Lower leg skin (tissue), 3 donors: ENCODE results near the gene AURKA.

Experiments
- CTCF ChIP-seq, 3 donors: fragments of 450-650 bp; IDR thresholded peaks; one replicate each; pipeline ENCODE4 v1.5.1; 2016; ENCODE audit warnings: antibody characterized with exemption in 3 of 3, mild to moderate bottlenecking in 3 of 3, moderate library complexity in 2 of 3
- POLR2A ChIP-seq, 2 donors: fragments of 450-650 bp; IDR thresholded peaks; one replicate each; pipeline ENCODE4 v1.6.1; 2016 to 2017; ENCODE audit warnings: antibody characterized with exemption in 2 of 2, mild to moderate bottlenecking in 1 of 2, moderate library complexity in 1 of 2

DNA sequence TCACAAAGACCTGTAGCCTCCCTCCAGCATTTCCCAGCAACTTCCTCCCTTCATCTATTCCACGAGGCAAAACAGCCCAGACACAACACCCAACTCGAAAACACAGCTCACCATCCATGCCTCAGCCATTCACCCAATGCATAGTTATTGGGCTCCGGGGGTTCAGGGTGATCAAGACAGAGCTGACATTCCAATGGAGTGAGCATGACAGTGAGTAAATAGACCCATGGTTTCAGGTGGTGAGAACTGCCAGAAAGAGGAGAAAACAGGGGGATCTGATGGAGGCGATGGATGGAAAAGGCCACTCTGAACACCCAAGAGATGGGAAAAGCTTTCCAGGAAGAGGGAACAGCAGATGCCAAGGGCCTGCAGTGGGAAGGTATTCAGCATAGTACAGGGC, 25.9 kb upstream of the AURKA start:
- TF ChIP-seq CTCF (IDR thresholded peaks at IDR 0.05) (no peak), POLR2A (IDR thresholded peaks at IDR 0.05) (no peak)
